ENCODE measurements around the gene IL1R2.

The IL1R2 gene

DNA sequence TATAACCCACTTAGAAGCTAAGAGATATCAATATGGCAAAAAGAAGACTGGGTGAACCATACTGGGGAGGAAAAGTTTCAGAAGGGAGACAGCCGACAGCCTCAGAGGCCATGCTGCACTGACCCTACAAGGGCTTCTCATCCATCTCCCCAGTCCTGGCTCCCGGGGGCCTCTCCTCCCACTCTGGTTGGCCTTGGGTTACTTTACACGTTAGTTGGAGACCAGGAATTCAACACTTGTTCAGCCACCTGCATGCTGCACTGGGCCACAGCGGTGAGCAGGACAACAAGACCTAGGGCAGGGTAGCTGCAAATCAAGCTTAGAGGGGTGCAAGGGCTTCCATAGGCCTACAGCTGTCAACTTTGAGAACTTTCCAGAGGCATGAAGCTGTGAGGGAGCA, 28.6 kb upstream of the IL1R2 start:
- no peak overlapping the region for H3K4me3 ChIP-seq (ENCODE audit: low read depth, low read length)
- TF ChIP-seq, protein P1, sequence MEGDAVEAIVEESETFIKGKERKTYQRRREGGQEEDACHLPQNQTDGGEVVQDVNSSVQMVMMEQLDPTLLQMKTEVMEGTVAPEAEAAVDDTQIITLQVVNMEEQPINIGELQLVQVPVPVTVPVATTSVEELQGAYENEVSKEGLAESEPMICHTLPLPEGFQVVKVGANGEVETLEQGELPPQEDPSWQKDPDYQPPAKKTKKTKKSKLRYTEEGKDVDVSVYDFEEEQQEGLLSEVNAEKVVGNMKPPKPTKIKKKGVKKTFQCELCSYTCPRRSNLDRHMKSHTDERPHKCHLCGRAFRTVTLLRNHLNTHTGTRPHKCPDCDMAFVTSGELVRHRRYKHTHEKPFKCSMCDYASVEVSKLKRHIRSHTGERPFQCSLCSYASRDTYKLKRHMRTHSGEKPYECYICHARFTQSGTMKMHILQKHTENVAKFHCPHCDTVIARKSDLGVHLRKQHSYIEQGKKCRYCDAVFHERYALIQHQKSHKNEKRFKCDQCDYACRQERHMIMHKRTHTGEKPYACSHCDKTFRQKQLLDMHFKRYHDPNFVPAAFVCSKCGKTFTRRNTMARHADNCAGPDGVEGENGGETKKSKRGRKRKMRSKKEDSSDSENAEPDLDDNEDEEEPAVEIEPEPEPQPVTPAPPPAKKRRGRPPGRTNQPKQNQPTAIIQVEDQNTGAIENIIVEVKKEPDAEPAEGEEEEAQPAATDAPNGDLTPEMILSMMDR (IDR thresholded peaks at IDR 0.05; ENCODE audit: low read depth, low read length): no peak

DNA sequence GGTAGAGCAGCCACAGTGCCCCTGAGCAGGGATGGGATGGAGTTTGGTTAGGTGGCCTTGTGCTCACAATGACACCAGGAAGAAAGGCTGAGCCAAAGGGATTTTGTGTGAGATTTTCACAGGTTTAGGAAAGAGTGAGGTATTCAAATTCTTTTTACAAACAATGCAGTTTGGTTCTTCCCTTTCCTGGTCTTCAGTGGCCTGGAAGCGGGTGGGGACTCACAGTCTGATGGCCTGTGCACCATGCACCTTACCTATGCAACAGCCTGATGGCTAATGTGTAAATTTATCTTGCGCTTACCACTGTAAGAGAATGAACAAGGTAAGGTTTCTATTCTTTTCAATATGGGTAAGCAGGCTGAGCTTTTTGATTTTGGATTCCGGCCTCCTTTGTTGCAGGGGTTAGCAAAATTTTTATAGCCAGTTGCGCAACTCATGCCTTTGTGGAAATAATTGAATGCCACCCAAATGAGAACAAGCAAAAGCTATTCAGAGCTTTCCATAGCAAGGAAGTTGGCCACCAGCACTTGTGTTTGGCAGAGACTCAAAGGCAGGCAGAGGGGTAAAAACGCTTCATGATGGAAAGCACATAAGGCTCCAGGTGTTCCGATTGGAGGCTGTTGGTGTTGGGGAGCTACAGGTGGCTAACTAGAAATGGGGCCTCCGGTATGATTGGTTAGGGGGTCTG, 23.8 kb upstream of the IL1R2 start:
- TF ChIP-seq, protein P1 (IDR thresholded peaks at IDR 0.05; ENCODE audit: low read depth, low read length): no peak

DNA sequence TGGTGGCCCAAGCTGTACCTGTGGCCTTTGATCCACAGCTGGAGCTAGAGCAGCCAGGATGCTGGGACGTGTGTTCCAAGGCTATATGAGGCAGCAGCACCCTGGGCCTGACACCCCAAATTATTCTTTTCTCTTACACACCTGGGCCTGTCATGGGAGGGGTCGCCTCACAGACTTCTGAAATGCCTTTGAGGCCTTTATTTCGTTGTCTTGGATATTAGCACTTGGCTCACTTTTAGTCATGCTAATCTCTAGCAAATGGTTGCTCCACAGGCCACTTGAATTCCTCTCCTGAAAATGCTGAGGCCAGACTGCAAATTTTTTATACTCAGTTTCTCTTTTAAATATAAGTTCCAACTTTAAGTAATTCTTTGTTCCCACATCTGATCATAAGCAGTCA, 22.0 kb upstream of the IL1R2 start:
- TF ChIP-seq, protein P1 (IDR thresholded peaks at IDR 0.05; ENCODE audit: low read depth, low read length): no peak
- H3K4me3 ChIP-seq (ENCODE audit: low read depth, low read length): no peak overlapping the region

More for the DNA sequence above, 23.8 kb upstream of the IL1R2 start:
- no peak overlapping the region for H3K4me3 ChIP-seq (ENCODE audit: low read depth, low read length)

DNA sequence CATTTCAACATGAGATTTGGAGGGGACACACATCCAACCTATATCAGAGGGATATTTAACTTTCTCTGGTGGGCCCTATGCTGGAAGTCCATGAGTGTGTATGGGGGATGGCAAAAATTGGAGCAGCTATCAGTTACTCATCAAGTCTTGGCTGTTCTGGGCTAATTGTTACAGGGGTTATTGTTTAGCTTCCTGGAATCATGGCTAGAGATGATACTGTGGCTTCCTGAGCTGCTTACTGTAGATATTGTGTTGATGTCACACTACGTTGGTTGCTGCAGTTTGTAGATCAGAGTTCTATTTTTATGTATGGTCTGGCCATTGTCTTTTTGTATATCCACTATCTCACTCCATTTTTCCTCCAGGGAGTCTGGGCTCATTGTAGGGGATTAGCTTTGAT, 20.9 kb upstream of the IL1R2 start:
- H3K4me3 ChIP-seq (ENCODE audit: low read depth, low read length): no peak overlapping the region
- TF ChIP-seq, protein P1 (IDR thresholded peaks at IDR 0.05; ENCODE audit: low read depth, low read length): no peak

DNA sequence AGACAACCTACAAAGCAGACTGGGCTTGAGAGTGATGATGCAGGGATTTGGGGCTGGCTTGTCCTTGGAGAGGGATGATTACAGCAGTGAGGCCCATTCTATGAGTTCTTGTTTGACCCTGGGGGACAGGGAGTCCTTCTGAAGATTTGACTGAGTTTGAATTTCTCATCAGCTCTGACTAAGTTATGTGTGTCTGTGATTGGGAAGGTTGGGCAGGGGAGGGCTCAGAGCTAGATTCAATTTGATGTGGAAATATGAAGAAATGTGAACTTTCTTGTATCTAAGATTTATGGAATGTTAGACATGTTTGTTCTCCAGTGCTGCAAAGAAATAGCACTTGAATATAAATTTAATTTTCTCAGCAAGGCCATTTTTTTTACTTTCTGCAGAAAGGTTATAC, 19.9 kb upstream of the IL1R2 start:
- TF ChIP-seq, protein P1 (IDR thresholded peaks at IDR 0.05; ENCODE audit: low read depth, low read length): no peak

DNA sequence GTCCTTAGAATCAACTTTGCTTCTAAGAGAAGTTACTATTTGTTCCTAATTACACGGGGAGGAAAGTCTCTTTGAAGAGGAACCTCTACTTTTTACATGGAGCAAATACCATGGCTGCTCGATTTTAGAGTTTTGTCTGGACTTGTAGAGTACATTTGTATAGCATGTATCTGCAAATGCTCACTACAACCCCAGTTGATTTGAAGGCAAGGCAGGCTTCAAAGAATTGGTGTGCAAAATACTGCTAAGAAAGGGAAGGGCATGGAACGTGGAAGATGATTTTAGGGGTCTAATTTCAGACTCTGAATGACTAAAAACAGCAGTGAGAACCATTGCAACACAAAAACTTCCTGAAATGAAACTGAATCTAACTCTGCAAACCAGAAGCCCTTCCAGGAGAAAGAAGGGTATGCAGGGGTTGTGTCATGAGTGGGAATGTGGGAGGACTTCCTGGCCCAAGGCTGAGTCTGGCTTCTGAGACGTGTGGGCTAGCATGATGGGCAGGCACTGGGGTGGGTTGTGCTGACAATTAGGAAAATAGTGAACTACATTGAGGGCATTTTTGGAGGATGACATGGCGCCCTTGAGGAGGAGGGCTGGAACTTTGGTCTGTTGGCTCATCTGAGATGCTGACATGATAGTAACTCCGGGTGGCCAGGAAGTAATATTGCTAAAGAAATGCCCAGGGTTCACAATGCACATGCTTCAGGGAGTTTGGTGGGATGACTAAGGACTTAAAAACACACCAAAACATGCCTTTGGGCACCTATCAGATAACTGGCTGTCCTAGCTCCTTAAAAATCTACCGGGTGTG, 18.9 kb upstream of the IL1R2 start:
- TF ChIP-seq, protein P1 (IDR thresholded peaks at IDR 0.05; ENCODE audit: low read depth, low read length): no peak
- H3K4me3 ChIP-seq (ENCODE audit: low read depth, low read length): no peak overlapping the region

More for the DNA sequence above, 19.9 kb upstream of the IL1R2 start:
- H3K4me3 ChIP-seq (ENCODE audit: low read depth, low read length): no peak overlapping the region

DNA sequence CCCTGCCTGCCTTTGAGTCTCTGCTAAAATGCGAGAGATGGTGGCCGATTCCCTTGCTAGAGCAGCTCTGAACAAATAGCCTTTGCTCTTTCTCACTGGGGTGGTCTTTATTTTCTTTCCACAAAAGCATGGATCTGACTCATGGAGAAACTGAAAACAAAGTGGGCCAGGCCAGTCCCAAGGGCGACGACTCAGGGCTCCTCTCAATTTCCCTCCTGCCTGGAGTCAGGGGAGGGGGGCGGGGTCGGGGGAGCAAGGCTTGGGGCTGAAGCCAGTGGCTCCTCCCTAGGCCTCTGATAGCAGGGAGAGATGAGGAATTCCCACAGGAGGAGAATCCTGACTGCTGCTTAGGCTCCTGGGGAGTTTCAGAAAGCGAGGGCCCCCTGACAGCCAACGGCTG, 17.1 kb upstream of the IL1R2 start:
- TF ChIP-seq, protein P1 (IDR thresholded peaks at IDR 0.05; ENCODE audit: low read depth, low read length): no peak
- no peak overlapping the region for H3K4me3 ChIP-seq (ENCODE audit: low read depth, low read length)

Data from WI38 (cell line).